ENCODE measurements around the gene RNF19B. TPM values are rescaled to one million over a fixed set of nuclear protein-coding genes. Genes with fewer than 3 reads are reported as not detected.

Gene RNF19B, protein sequence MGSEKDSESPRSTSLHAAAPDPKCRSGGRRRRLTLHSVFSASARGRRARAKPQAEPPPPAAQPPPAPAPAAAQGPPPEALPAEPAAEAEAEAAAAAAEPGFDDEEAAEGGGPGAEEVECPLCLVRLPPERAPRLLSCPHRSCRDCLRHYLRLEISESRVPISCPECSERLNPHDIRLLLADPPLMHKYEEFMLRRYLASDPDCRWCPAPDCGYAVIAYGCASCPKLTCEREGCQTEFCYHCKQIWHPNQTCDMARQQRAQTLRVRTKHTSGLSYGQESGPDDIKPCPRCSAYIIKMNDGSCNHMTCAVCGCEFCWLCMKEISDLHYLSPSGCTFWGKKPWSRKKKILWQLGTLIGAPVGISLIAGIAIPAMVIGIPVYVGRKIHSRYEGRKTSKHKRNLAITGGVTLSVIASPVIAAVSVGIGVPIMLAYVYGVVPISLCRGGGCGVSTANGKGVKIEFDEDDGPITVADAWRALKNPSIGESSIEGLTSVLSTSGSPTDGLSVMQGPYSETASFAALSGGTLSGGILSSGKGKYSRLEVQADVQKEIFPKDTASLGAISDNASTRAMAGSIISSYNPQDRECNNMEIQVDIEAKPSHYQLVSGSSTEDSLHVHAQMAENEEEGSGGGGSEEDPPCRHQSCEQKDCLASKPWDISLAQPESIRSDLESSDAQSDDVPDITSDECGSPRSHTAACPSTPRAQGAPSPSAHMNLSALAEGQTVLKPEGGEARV
- total RNA-seq (2022; extraction: Qiagen RNA extraction): 16.7 to 20.1 TPM (median 18.1 TPM) in 5 replicates

DNA sequence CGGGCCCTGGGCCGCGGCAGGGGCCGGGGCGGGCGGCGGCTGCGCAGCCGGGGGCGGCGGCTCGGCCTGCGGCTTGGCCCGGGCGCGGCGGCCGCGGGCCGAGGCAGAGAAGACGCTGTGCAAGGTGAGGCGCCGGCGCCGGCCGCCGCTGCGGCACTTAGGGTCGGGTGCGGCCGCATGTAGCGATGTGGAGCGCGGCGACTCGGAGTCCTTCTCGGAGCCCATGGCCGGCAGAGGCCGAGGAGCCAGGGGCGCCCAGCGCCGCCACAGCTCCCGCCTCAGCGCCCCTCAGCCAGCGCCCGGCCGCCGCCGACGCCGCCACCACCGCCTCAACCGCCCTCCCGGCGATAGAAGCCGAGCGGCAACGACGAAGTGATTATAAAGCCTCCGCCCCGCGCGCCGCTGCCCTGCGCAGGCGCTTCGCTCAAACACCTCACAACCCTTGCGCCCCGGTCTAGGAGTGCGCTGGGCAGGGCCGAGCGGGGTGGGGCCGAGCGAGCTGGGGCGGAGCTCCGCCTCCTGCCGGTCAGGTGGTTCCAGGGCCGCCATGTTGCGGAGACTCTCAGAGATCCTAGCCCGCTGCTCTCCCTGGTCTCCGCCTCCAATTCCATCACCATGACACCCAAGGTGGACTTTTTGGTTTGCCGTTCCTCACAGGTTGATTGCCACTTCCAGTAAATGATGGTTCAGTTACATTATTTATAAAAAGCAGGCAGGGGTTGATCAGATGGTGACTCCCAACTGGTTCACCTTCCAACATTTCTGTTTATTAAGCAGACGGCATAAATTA, at the start of gene RNF19B:
Gene RNF19B, minus strand, starts transcription at position 349 of the 790 bp plus-strand sequence. Its CDS starts 124 bp downstream, at position 225.

DNA sequence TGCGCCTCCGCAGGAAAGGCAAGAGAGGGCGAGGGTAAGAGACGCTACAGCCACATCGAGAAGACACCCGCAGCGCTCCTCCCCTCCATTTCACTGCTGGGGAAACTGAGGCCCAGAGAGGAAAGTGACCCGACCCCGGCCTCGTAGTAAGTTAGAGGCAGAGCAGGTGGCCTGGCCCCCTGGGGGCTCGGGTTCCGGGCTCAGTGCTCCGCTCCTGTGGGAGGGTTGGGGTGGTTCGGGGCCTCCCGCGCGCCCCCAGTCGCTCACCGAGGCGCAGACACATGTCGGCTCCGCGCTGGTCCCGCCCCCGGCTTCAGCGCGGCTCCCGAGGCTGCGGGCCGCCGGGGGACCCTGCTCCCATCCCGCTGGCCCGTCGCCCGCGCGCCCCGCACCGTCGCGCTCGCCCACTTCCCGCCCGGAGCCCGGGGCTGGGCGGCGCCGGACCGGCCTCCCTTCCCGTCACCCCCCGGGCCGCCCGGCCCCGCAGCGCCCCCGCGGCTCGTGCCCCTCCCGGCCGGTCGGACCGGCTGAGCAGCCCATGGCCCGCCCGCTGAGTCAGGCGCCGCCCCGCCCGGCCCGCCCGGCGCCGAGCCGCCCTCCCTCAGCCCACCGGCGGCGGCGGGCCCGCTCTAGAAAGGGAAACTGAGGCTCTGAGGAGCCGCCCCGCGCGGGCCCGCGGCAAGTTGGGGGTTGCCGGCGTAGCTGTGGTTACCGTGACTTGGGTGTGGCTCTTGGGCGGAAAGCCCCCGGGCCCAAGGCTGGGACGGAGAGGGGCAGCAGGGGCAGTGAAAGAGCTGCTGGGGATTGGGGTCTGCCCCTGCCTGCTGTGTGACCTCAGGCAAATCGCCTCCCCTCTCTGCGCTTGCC, 63.4 kb downstream of the RNF19B start, which contains the start of gene TMEM54:
Gene TMEM54, minus strand, starts transcription at position 434 of the 867 bp plus-strand sequence. Its CDS starts 151 bp downstream, at position 283.

Other genes starting within 250 kb of the RNF19B start
- 63.9 to 77.3 TPM (median 69.9 TPM) in 5 replicates for gene YARS1, start 147.5 kb downstream of the RNF19B start, total RNA-seq (2022; extraction: Qiagen RNA extraction)
- gene S100PBP, start 147.2 kb downstream of the RNF19B start, total RNA-seq (2022; extraction: Qiagen RNA extraction): 10.2 to 18.4 TPM (median 15.7 TPM) in 5 replicates
- gene FNDC5, start 93.9 kb downstream of the RNF19B start, total RNA-seq (2022; extraction: Qiagen RNA extraction): 0.13 to 0.66 TPM (median 0.35 TPM) in 5 replicates
- gene HPCA, start 78.3 kb downstream of the RNF19B start, total RNA-seq (2022; extraction: Qiagen RNA extraction): 0.19 to 0.43 TPM (median 0.26 TPM) in 5 replicates
- gene TMEM54, start 63.4 kb downstream of the RNF19B start, total RNA-seq (2022; extraction: Qiagen RNA extraction): 24.5 to 40.0 TPM (median 39.4 TPM) in 5 replicates
- 146 to 162 TPM (median 159 TPM) in 5 replicates for gene AK2, start 72.1 kb upstream of the RNF19B start, total RNA-seq (2022; extraction: Qiagen RNA extraction)
- 0.67 to 0.87 TPM (median 0.86 TPM) in 5 replicates for gene AZIN2, start 116.3 kb upstream of the RNF19B start, total RNA-seq (2022; extraction: Qiagen RNA extraction)
- gene TRIM62, start 217.2 kb upstream of the RNF19B start, total RNA-seq (2022; extraction: Qiagen RNA extraction): 1.8 to 2.4 TPM (median 2.1 TPM) in 5 replicates